HG02938 (cell line): ENCODE results near the gene PPP1R3G.

Experiments
- ATAC-seq: cut with Tn5 transposase; IDR thresholded peaks from one replicate; pipeline ENCODE4 v1.9.1; 2021; ENCODE audit warnings: mild to moderate bottlenecking, moderate library complexity; ENCODE audit not compliant: unreplicated experiment

Gene PPP1R3G

DNA sequence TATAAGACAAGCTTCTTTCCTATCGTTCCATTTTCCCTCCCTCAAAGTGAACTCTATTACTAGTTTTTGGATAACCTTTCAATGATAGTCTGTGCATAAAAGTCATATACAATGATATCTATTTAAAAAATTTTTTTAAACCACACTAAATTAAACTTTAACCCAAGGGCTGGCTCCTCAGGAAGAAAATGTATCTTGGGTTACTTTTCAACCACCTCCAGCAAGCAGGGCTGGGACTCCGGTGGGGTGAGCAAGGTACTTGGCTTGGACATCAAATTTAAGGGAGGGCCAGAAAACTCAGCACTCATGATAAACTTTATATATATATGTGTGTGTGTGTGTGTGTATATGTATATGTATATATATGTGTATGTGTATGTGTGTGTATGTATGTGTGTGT is 13.9 kb upstream of the PPP1R3G start:
- ATAC-seq, result no peak

DNA sequence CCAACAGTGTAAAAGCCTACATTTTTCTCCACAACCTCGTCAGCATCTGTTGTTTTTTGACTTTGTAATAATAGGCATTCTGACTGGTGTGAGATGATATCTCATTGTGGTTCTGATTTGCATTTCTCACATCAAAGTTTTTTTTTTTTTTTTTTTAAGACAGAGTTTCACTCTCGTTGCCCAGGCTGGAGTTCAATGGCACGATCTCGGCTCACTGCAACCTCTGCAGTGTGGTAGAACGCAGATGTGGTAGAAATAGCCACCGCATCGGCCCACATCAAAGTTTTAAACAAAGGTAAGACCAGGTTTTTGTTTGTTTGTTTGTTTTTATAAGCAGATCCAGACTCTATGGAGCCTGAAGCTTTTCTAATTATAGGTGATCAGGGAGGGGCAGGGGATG is 12.7 kb upstream of the PPP1R3G start:
- ATAC-seq, result peak; percentile 73

DNA sequence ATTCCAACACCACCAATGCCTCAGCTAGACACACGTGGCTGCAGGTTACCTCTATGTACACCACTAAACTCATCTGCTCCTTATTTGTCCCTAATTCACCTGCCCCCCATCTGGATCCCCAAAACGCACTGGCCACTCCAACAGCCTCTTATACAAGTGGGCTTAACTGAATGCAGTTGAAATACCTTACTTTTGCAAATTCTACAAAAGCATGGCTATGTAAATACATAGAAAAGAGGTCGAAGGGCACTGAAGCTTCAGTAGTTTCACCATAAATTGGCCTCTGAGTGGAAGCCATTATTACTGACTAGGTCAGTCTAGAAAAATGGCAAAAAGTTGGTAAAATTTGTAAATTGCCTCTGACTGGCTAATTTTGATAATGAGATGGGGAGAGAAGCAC is 11.1 kb upstream of the PPP1R3G start:
- ATAC-seq, result no peak

DNA sequence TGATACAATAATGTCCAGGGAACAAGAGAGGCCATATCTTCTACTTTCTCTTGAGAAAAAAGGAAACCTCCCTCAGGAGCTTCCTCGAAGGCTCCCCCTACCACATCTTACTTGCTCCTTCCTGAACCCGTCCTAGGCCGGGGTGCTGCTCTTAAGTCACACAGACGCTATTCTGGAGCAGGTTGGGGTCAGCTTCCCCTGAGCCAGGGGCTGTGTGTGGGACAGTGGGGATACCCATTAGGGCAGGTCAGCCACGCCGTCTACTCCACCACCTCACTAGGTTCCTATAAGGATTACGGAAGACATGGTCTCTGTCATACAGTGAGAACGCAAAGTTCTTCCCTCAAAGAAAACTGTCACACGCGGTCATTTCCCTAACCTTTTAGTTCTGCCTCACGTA is 8.2 kb upstream of the PPP1R3G start:
- no peak for ATAC-seq

DNA sequence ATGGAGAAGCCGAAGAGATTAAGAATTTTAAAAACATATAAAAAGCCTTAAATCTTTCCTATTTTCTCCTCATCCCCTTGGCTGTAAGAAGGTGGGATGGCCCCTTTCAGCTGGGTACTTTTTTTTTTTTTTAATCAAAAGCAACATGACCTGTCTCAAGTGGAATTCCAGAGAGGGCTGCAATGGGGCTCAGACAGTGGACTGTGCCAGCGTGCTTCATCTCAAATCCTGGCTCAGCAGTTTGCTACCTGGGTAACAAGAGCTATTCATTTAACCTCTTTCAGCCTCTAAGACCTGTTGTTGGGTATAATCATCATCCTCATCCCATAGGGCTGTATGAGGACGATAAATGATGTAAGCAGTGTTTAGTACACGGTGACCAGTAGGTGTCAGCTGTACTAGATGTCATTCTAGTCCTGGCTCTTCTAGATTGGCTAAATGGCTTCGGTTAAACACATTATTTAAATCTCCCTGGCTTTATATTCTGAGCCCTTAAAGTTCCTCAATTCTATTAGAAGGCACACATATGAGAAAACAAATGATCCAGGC is 6.9 kb upstream of the PPP1R3G start:
- ATAC-seq, result no peak

DNA sequence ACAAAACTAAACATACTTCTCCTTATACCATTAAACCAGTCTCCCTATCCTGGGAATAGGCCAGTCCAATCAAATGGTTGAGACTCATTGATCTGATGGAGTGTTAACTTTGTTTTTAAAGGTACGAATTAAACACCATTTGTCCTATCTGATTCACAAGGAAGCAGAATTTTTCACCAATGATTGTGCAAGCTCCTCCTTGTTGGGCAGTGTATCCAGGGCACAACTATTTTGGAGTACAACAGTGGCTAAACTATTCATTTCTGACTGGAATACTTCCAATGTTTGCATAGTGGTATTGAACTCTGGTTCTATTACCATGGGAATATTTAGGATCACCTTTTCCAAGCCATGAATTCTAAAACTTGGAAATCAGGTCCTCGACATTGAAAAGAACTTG is 5.4 kb upstream of the PPP1R3G start:
- ATAC-seq, result no peak

DNA sequence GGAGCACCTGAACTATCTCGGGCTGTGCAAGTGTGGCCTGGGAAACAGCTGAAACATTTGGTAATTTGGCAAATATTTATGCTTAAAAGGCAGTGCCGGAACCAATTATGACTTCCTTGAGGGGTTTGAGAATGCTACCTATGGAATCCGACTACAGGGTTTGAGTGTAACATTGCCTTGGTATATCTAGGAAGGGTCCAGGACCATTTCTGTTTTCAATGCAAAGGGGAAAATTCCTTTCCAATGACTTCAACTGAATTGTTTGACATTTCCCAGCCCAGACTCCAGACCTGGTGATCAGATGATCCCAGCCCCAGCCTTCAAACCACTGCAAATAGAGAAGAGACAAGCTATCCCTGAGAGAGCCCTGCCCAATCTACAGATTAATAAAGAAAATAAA is 4.6 kb upstream of the PPP1R3G start:
- ATAC-seq, result no peak

DNA sequence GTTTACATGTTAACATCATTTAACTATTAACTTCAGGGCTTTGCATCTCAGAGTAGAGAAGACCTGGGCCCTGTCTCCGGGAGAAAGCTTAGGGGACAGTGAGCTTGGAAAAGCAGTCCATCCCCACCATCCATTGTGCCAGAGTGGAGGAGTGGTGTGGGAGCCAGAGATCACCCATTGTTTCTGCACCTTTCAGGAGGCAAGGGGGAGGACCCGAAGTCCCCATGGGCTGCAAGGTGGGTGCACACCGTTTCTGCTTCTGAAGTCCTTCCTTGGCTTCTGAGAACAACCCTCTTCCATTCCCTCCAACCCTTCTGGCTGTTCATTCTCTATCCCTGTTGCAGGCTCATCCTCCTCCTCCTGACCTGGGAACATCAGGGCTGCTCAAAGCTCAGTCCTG is 4.0 kb upstream of the PPP1R3G start:
- no peak for ATAC-seq

DNA sequence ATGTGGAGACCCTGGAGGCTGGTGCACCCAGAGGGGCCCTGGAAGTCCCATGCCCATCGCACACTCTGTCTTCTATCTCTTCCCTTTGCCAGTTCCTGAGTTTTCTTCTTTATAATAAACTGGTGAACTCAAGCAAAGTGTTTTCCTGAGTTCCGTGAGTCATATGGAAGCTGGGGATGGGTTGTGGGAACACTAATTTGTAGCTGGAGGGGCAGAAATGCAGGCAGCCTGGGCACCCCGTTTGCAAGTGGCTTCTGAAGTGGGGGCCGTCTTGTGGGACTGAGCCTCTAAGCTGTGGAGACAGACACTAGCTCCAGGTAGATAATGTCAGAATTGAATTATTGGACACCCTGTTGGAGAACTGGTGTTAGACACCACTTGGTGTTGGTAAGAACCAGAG is 3.2 kb upstream of the PPP1R3G start:
- ATAC-seq, result no peak

DNA sequence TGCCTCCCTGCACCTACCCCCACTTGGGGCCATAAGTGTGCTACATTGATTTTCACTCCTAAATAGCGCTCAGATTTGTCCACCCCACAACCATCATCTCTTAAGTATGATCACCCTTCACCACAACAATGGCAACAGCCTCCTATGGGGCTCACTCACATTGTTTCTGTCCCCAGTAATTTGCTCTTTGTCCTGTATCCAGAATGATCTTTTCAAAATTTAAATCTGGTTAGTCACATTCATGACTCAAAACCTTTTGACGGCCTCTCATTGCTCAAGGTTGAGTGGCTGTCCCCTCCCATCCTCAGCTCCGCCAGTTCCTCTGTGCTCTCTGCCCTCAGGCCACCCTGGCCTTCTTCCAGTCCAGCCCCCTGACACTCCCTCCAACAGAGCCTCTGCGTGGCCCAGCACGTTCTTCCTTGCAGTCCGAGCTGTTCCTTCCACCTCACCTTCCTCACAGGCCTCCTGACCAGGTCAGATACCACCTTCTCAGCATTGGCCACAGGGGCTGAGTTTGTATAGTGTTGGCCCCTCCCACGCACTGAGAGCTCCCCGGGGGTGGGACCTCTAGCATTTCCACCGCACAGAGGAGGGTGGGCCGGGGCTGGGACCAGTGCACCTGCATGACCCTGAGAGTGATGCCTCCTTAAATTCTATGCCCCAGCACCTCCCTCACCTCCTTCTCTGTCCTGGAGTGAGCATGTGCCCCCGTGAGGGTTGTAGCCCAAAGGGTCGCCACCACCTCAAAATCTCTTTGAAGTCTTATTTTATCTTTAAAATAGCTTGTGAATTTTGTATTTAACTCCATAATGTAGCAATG is 2.4 kb upstream of the PPP1R3G start:
- ATAC-seq, result no peak

DNA sequence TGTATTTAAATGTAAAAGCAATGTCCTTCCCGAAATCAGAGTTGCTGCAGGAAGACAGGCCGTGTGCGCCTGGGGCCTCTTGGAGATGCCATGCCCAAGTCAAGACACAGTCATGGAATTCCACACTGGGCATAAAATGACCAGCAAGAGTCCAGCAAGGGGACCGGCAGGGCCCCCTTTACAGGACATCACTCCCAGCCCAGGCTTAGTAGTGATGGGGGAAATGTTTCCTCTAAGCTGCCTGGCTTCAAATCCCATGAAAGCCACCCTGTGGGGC is 1.9 kb upstream of the PPP1R3G start:
- no peak for ATAC-seq

DNA sequence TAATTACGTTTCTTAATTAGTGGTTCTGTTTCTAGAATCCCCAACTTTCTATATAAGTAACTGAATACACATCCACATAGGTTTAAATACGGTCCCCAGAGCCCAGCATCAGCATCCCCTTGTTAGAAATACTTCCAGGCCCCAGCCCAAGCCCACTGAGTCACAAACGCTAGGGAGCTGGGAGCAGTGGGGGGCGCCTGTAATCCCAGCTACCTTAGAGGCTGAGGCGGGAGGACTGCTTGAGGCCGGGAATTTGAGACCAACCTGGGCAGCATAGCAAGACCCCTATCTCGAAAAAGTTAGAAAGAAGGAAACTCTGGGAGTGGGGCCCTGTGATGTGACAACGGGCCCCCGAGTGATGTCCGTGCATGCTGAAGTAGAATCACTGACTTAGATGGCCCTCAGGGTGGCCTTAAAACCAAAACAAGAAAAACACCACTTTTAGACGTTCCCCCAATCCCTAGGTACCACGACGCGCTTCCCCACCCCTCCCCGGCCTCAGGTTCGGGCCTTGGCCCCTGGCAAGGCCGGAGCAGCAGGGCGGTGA is 1.3 kb upstream of the PPP1R3G start:
- ATAC-seq, result no peak

DNA sequence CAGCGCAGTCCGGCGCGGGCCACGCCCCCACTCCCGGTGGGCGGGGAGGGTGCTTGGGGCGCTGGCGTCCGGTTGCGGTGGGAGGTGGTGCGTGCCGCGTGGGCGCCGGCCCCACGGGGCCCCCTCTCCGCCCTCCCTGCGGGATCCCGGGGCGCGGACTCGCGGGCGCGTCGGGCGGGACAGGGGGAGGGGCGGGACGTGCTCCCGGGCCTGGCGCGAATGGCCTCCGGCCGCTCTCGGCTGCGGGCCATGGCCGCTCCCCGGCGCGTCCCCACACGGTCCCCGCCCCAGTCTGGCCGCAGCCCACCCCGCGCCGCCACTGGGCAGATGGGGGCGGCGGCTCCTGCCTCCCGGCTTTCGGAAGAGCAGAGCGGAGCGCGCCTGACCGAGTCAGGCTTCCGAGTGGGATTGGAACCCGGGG is 771 bp upstream of the PPP1R3G start:
- ATAC-seq, result peak; percentile 7

DNA sequence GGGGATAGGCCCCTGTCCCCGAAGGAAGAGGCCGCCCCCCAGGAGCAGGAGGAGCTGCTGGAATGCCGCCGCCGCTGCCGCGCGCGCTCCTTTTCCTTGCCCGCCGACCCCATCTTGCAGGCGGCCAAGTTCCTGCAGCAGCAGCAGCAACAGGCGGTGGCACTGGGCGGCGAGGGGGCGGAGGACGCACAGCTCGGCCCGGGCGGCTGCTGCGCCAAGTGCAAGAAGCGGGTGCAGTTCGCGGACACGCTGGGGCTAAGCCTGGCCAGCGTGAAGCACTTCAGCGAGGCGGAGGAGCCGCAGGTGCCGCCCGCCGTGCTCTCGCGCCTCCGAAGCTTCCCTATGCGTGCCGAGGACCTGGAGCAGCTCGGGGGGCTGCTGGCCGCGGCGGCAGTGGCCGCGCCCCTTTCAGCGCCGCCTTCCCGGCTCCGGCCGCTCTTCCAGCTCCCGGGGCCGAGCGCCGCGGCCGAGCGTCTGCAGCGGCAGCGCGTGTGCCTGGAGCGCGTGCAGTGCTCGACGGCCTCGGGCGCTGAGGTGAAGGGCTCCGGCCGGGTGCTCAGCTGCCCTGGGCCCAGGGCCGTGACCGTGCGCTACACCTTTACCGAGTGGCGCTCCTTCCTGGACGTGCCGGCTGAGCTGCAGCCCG is 630 bp downstream of the PPP1R3G start:
- ATAC-seq, result no peak

DNA sequence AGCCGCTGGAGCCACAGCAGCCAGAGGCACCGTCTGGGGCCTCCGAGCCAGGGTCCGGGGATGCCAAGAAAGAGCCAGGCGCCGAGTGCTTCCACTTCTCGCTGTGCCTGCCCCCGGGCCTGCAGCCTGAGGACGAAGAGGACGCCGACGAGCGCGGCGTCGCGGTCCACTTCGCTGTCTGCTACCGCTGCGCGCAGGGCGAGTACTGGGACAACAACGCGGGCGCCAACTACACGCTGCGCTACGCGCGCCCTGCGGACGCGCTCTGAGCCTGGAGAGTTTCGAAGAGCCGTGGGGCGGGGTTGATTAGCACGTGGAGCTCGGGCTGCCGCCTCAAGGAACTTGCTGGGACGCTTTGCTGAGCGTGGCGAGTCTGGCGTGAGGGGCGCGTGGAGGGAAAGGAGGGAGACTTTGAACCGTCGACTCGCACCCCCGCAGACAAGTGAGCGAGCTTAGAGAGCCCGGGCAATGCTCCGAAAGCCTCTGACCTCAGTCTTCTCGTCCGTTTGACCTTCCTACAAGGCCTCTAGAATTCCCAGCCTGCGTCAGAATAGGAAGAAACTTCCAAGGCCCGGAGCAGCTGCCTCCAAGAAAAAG is 1.3 kb downstream of the PPP1R3G start:
- ATAC-seq, result no peak

DNA sequence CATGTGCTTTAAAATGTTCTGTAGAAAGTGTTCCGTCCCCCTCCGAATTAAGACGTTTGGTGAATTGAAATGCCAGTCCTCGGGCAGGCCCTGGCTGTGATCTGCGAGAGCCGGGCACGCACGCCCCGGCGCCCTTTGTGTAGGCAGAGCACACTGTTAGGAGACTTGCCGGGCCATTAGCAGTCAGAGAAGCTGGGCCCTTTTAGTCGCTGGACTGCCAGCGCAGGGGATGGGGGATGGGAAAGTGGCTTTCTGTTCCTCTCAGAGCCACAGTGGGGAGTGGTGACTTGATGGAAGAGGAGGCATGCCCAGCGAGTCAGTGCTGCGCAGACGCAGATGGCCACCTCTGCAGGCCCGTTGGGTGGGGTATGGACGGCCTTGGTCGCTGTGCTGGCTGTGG is 2.2 kb downstream of the PPP1R3G start:
- no peak for ATAC-seq

DNA sequence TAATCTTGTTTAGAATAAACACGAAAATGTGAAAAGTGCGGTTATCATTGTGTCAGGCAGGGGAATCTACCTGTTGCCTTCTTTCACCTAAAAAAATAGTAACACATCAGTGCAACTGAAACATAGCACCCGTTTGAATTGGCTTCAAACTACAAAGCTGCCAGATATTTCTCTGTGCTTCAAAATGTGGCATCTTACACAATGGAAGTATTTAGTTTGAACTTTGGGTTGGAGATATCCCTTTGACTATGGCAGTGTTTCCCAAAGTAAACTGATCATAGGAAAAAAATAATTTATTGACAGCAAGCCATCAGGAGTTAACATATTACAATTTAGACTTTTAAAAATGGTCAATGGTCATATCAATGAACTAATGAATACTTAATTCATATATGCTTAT is 3.6 kb downstream of the PPP1R3G start:
- no peak for ATAC-seq

DNA sequence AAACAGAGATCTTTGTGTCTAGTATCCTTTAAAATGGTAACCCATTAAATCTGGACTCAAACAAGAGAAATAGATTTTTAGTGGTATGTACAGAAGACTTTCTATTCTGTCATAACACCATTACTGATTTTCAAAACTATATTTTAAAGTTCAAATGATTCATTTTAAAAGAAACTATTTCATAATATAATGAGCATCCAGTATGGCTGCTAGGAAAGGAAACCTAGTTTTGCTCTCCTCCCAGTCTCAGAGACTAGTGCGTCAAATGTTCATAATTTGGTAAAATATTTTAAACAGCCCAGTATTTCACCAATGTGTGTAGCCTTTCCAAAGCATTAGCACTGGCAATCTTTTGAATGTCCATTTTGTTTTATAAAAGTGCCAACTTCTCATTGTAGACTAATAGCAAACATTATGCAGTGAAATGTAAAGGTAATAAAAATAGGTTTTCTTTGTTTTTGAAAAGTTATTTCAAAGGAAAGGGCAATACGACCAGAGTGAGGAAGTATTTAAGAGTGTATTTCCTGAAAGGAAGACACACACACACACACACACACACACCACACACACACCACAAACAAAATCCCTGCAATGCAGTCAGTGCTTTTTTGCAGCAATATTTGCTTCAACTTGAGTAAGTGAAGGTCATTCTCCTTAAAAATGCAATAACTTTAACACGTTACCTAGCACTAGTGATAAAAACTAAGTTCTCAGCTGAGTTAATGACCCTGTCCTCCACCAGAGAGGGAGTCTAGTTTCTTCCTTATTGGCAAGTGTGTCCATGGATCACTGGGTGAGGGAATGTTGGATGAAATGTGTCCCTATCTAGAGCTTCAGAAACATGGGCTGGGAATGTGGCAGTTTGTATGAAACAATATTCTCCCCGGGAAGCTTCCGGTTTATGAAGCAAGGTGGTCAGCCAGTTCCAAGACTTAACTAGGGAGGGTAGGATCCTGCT is 4.6 kb downstream of the PPP1R3G start:
- no peak for ATAC-seq

DNA sequence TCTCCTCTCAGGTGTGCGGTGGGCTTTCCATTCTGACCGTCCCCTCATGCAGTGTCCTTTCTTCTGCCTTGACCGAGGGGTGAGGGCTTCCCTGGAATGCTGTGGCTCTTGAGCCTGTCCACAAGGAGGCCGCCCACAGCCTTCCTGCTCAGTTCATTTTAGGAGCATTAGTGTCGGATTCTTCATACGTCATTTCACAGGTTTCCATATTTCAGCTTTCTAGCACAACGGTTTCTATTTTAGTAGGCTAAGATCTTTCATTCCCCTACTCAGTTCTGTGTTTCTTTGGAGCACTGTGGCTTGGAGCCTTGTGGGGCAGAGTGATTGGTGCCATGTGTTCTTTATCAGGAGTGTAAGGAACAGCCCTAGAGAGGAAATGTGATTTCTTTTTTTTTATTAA is 5.5 kb downstream of the PPP1R3G start:
- ATAC-seq, result no peak

DNA sequence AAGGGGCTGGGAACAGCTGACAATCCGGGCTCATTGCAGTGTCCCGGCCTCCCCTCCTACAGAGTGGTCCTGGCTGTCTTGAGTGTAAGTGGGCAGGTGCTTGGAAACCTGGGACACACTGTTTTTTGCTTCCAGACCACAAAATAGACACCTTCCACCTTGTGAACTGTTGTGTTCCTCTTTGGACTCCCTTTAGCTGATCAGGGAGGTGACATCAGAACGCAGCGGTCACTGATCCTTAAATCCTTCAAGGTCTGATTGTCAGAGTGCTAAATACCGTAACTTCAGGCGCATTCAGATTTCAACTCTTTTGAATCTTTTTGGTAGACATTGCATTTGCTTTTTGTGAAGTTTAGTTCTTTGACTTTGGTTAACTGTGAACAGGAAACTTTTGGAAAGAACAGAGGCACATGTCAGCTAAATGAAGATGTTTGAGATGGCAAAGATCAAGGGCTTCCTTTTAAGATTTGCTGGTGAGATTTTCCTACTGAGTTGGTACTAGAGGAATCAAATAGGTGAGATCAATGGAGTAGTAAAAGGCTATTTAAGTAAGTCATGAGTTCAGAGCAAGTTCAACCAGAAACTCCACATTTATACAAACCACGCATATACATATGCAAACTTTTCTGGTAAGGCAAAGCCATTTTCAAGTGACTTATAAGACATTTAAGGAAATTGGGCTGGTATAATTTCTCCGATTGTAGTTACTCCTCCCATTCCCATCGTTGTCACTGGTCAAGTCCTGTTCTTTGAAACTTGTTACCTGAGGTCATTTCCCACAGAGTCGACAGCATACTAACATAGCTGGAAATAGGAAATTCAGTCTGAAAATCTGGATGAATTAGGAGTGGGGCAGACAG is 6.3 kb downstream of the PPP1R3G start:
- ATAC-seq, result no peak
